ENCODE data around the gene RRAS.

Gene RRAS

GRCh38 chr19:49616945-49617344 lies 23.0 kb downstream of the RRAS start:
- in situ Hi-C loops (cut with MboI; ENCODE audit: low sequenced_read_pairs, unreplicated experiment), result no loop called here
- DNase-seq (ENCODE audit: low spot score), result no peak
- TF ChIP-seq, protein P1, sequence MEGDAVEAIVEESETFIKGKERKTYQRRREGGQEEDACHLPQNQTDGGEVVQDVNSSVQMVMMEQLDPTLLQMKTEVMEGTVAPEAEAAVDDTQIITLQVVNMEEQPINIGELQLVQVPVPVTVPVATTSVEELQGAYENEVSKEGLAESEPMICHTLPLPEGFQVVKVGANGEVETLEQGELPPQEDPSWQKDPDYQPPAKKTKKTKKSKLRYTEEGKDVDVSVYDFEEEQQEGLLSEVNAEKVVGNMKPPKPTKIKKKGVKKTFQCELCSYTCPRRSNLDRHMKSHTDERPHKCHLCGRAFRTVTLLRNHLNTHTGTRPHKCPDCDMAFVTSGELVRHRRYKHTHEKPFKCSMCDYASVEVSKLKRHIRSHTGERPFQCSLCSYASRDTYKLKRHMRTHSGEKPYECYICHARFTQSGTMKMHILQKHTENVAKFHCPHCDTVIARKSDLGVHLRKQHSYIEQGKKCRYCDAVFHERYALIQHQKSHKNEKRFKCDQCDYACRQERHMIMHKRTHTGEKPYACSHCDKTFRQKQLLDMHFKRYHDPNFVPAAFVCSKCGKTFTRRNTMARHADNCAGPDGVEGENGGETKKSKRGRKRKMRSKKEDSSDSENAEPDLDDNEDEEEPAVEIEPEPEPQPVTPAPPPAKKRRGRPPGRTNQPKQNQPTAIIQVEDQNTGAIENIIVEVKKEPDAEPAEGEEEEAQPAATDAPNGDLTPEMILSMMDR (IDR thresholded peaks at IDR 0.05; ENCODE audit: borderline replicate concordance, control extremely low read depth, extremely low read depth, insufficient read depth, missing control alignments), result no peak

GRCh38 chr19:49616532-49616931 lies 23.4 kb downstream of the RRAS start:
- no peak for DNase-seq (ENCODE audit: low spot score)
- TF ChIP-seq, protein P1 (IDR thresholded peaks at IDR 0.05; ENCODE audit: borderline replicate concordance, control extremely low read depth, extremely low read depth, insufficient read depth, missing control alignments), result no peak
- in situ Hi-C loops (cut with MboI; ENCODE audit: low sequenced_read_pairs, unreplicated experiment), result no loop called here

- TF ChIP-seq, protein P1 (IDR thresholded peaks at IDR 0.05; ENCODE audit: borderline replicate concordance, control extremely low read depth, extremely low read depth, insufficient read depth, missing control alignments), result no peak
- in situ Hi-C loops (cut with MboI; ENCODE audit: low sequenced_read_pairs, unreplicated experiment), result no loop called here
- no peak for DNase-seq (ENCODE audit: low spot score)
Observed at GRCh38 chr19:49615861-49616260, 24.1 kb downstream of the RRAS start.

DNA sequence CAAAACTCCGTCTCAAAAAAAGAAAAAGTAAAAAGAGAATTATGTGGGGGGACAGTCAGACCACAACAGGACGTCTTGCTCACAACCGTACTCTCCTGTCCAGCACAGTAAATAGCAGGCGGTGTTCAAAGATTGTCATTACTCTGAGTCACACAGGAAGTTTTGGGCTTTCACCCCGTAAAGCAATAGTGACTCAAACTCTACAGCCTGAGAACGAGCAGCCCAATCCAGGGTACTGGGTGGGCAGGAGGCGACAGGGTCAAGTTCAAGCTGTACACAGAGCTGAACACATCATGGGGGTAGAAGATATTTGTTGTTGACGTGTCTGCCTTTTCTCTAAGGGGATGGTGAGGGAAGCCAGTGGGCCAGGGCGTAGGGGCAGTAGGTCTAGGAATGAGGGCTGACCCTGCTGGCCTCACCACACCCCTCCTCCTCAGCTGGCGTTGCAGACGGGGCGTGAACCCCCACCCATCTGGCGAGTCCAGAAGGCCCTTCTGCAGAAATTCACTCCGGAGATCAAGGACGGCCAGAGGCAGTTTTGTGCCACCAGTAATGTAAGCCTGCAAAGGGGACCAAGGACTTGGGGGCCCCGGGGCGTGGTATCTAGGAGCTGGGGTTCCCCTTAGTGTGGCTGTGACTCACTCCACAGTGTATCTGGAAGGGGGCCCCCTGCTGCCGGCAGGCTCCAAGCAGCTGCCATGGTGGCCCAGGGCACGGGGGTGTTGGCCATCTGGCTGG lies 25.7 kb downstream of the RRAS start:
- TF ChIP-seq, protein P1 (IDR thresholded peaks at IDR 0.05; ENCODE audit: borderline replicate concordance, control extremely low read depth, extremely low read depth, insufficient read depth, missing control alignments), result no peak
- no peak for DNase-seq (ENCODE audit: low spot score)
- in situ Hi-C loops (cut with MboI; ENCODE audit: low sequenced_read_pairs, unreplicated experiment), result no loop called here

- no peak for DNase-seq (ENCODE audit: low spot score)
- TF ChIP-seq, protein P1 (IDR thresholded peaks at IDR 0.05; ENCODE audit: borderline replicate concordance, control extremely low read depth, extremely low read depth, insufficient read depth, missing control alignments), result no peak
- in situ Hi-C loops (cut with MboI; ENCODE audit: low sequenced_read_pairs, unreplicated experiment), result no loop called here
Observed at GRCh38 chr19:49613374-49613773, 26.6 kb downstream of the RRAS start.

GRCh38 chr19:49609499-49610092 lies 30.3 kb downstream of the RRAS start:
- in situ Hi-C loops (cut with MboI; ENCODE audit: low sequenced_read_pairs, unreplicated experiment), result no loop called here
- TF ChIP-seq, protein P1 (IDR thresholded peaks at IDR 0.05; ENCODE audit: borderline replicate concordance, control extremely low read depth, extremely low read depth, insufficient read depth, missing control alignments), result no peak
- DNase-seq (ENCODE audit: low spot score), result no peak
